ENCODE results near the gene MCAT. TPM values are rescaled to one million over a fixed set of nuclear protein-coding genes. Genes with fewer than 3 reads are reported as not detected.

Gene MCAT
- total RNA-seq, 1 donor from 2014 or later: 11.5 TPM

DNA sequence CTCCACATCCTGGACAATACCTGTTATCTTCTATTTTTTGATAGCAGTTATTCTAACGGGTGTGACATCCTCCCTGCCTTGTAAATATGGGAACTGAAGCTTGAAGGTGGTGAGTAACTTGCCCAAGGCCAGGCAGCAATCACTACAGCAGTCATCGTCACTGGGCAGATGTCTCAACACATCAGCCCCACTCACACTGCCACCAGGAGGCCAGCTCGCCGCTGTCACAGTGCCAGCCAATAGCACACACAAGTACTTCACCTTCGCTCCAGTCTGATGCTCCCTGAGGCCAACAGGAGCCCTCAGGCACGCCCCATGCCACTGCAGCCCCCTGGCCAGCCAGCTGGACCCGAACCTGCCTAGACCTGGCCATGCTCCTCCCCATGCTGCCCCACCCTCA, 49.1 kb downstream of the MCAT start:
- no peak for DNase-seq (ENCODE audit: low spot score)

- no peak for DNase-seq (ENCODE audit: low spot score)
Observed at GRCh38 chr22:43092085-43092484, 51.1 kb downstream of the MCAT start.

DNA sequence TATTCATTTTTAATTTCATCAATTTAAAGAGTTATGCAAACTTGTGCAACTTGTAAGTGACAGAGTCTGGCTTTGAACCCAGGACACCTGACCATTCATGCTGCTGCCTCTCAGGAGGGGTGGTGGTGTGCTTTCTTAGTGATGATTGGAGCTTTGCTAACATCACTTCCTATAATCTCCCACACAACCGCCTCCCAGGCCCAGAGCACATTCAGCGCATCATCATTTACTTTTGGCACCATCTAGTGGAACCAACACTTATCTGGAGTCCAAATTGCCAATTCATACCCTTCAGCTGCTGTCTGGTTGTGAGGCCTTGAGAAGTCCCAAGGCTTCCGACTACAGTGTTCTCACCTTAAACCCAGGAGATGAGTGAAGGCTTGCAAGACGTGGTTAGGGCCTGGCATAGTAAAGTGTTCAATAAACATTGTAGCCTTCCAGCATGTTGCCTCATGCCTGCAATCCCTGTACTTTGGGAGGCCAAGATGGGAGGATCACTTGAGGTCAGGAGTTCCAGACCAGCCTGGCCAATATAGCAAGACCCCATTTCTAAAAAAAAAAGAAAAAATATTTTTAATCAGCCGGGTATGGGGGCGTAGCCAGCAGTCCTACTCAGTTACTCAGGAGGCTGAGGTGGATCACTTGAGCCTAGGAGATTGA, 52.9 kb downstream of the MCAT start:
- no peak for DNase-seq (ENCODE audit: low spot score)

DNA sequence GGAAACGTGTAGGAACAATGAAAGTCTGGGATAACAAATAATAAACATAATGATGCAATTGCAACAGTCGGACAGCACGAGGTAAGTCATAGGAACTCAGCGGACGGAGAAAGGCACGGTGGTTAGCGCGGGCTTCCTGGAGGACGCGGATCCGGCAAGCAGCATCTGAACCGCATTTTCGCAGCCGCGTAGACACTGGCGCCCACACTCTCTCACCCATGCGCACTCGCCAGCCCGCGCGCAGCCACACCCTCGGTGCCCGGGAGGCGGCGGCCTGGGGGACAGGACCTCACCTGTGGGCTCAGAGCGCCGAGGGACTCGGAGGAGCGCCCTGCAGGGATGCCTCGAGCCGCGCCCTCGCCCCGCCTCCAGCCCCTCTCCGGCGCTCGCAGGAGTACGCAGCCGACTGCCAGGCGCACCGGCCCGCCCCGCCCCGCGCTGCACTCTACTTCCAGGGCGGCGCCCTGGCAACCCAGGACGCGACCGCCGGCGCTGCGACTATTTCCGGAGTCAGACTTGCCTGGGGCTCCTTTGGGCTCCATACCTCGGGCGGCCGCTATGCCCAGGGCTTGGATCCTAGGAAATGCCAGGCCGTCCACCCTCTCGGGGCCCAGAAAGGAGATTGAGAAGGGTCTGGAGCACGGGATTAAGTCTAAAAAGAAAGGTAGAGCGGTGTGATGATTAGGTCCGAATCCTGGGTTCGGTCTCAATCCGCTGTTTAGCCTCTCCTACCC, 54.0 kb downstream of the MCAT start, which contains the start of gene TTLL1:
TSS of gene TTLL1 (minus strand) at position 408 of the 734 bp plus-strand sequence. CDS start 13,805 bp downstream, outside the sequence.
- peak; percentile 97 for DNase-seq (ENCODE audit: low spot score)

- no peak for DNase-seq (ENCODE audit: low spot score)
Observed at GRCh38 chr22:43088627-43088983, 54.6 kb downstream of the MCAT start.

DNA sequence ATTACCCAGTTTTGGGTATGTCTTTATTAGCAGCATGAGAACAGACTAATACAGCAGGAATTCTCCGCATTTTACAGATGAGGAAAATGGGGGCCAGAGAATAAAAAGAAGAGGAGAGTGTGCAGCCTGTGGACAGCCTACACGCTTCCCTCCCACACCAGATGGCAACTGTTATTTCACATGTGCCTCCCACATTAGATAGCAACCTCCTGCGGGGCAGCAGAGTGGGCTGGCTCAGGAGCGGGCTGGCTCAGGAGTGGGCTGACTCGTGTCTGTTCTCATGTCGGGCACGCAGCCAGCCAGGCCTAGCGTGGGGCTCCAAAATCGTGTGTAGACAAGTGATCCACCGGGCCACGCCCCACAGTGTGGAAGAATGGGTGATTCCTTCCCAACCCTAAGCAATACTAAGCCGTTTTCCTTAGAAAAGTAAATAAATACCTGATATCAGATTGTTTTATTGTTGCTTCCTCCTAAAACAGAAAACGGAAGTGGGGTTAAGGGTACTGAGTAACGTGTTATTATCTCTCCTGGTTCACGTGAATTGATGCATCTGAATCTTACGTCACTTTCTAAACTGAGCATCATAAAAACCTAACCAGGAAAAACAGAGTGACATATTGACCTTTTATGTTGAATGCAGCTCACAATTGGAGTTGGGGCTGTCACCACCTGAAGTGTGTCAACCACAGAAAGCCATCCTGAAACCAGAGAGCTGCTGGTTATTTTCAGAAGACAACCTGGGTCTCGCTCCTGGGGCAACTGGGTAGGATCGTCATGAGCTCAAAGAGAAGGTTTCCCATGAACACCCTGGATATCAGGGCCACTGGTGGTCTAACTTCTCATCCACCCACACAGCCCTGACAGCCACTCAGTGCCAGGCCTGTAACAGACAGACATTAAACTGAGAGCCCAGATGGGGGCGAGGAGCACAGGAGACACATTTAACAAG, 57.3 kb downstream of the MCAT start:
- DNase-seq (ENCODE audit: low spot score): no peak

Other genes starting within 250 kb of the MCAT start
- gene PACSIN2, start 128.2 kb downstream of the MCAT start, total RNA-seq: 52.2 TPM
- 4.9 TPM for gene TTLL1, start 54.0 kb downstream of the MCAT start, total RNA-seq
- not detected for gene BIK, start 32.6 kb downstream of the MCAT start, total RNA-seq
- 305 TPM for gene TSPO, start 8.2 kb upstream of the MCAT start, total RNA-seq
- 27.0 TPM for gene TTLL12, start 43.7 kb upstream of the MCAT start, total RNA-seq
- 3.9 TPM for gene SCUBE1, start 200.0 kb upstream of the MCAT start, total RNA-seq

All from mesenteric fat pad (tissue), 1 donor.